Thyroid gland (tissue), 4 donors: Measurements from ENCODE around the gene HNRNPH2.

Source experiments
- POLR2A ChIP-seq, 2 donors: fragments of 450-650 bp; IDR thresholded peaks; one replicate each; pipeline ENCODE4 v1.6.1; 2017; ENCODE audit warnings: antibody characterized with exemption in 2 of 2, mild to moderate bottlenecking in 2 of 2, moderate library complexity in 1 of 2
- TF ChIP-seq, protein P1 (sequence below), 6 experiments: fragments of 200-600 bp in 3 of 6; fragments of 450-650 bp in 3 of 6; sonication (generic) in 3 of 6; IDR thresholded peaks; one replicate each; pipeline ENCODE4 v1.5.1; 2016 to 2019; ENCODE audit warnings: antibody characterized with exemption in 6 of 6, mild to moderate bottlenecking in 2 of 6, inconsistent platforms in 1 of 6, moderate library complexity in 1 of 6

DNA sequence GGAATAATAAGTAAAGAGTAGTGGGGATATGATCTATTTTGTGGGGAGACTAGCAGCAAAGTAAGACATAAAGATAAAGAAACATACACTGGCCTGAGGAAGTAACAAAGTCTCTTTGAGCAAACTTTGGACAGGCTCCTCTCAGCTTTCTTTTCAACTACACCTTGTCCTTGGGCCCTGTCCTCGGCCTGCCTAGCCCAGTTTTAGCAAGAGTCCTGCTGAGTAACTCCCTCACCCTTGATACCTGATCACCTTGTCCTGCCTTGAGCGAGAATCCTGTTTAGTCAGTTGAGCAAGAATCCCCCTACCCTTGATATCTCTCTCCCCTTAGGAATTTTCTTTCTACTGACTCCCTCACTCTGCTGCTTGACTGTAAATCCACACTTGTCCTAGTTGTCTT, 11.5 kb downstream of the HNRNPH2 start:
- TF ChIP-seq, protein P1, sequence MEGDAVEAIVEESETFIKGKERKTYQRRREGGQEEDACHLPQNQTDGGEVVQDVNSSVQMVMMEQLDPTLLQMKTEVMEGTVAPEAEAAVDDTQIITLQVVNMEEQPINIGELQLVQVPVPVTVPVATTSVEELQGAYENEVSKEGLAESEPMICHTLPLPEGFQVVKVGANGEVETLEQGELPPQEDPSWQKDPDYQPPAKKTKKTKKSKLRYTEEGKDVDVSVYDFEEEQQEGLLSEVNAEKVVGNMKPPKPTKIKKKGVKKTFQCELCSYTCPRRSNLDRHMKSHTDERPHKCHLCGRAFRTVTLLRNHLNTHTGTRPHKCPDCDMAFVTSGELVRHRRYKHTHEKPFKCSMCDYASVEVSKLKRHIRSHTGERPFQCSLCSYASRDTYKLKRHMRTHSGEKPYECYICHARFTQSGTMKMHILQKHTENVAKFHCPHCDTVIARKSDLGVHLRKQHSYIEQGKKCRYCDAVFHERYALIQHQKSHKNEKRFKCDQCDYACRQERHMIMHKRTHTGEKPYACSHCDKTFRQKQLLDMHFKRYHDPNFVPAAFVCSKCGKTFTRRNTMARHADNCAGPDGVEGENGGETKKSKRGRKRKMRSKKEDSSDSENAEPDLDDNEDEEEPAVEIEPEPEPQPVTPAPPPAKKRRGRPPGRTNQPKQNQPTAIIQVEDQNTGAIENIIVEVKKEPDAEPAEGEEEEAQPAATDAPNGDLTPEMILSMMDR (IDR thresholded peaks at IDR 0.05): no peak
- TF ChIP-seq POLR2A (IDR thresholded peaks at IDR 0.05): no peak
